ENCODE measurements around the gene ASAH2B. TPM values are rescaled to one million over a fixed set of nuclear protein-coding genes. Genes with fewer than 3 reads are reported as not detected.

Gene ASAH2B
- total and polyA plus RNA-seq, 3 experiments from 2014 or later, result 1.9 to 9.6 (median 6.6) TPM

DNA sequence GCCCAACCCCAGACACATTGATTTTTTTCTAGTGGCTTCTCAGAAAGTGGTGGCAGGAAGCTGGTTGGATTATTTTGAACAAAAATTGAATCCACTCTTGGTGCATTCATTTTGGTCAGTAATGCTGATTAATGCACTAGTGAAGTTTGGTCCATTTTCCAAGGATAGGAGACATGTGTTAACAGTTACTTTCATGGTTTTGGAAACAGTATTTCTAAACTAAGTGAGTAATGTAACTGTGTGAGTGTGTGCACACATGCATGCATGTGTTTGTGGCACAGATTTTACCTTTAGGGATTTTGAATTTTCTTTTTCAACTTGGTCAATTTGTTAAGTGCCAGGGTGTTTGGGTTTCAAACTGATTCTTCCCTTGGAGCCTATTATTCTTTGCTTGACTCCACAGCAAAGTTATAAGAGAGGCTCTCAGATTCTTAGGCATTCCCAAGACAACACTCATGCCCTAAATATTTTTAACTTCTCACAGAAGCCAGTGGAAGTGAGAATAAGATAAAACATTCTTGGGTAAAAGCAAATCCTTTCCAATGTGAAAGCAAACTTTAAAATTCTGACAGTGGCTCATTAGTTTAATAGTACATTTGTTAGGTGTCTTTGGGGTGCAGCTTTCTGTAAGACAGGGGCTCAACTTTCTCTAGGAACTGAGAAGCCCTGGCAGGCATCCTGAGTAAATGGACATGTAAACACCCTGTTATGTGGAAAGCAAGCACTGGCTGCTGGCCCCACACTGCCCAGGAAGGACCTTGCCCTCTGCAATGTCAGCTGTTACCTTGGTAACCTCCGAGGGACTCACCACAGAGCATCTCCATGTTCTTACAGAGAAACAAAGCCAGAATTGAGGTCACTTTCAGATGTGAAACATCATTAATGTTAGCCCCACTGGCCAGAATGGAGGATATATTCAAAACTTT lies 68.4 kb downstream of the ASAH2B start:
- Mint-ChIP-seq H3K4me3 (no peak overlapping the region), H3K9me3 (no peaks in the 10 kb centered on the region), H3K36me3 (no peaks in the 10 kb centered on the region), H3K27ac (no peak overlapping the region), H3K27me3 (peaks cover 2 to 12% of the 10 kb centered on the region in 2 donors), H3K4me1 (no peaks in the 10 kb centered on the region)
- ChIA-PET CTCF (no interaction called here), POLR2A (no interaction called here)
- Histone ChIP-seq H3K9me3 (ENCODE audit: low read length) (no peaks in the 10 kb centered on the region), H3K27me3 (ENCODE audit: insufficient read depth, low read length, poor library complexity, severe bottlenecking) (no peaks in the 10 kb centered on the region), H3K36me3 (ENCODE audit: insufficient read depth, low read length) (no peaks in the 10 kb centered on the region), H3K4me1 (ENCODE audit: insufficient read depth, low read length) (no peaks in the 10 kb centered on the region), H3K4me3 (ENCODE audit: low read length) (no peak overlapping the region), H3K27ac (ENCODE audit: low read depth, low read length) (no peak overlapping the region)
- DNase-seq, result no peak

Other genes starting within 250 kb of the ASAH2B start
- gene SGMS1, start 116.0 kb upstream of the ASAH2B start, total RNA-seq, result 10 to 100 TPM; 13.5 to 14.5 TPM
- 11.3 TPM for gene SGMS1, start 116.0 kb upstream of the ASAH2B start, polyA plus RNA-seq
- not detected for gene A1CF, start 145.7 kb downstream of the ASAH2B start, total RNA-seq
- gene A1CF, start 145.7 kb downstream of the ASAH2B start, polyA plus RNA-seq, result not detected

Measured in CD8-positive, alpha-beta memory T cell (primary cell).